ENCODE data around the gene LGALS3BP.

Gene LGALS3BP

GRCh38 chr17:79014158-79014758 lies 34.5 kb upstream of the LGALS3BP start:
- no peak for DNase-seq

- no peak for DNase-seq
Measured at GRCh38 chr17:79012563-79013134, 32.9 kb upstream of the LGALS3BP start.

GRCh38 chr17:79011451-79012147 lies 31.9 kb upstream of the LGALS3BP start:
- DNase-seq: no peak

- no peak for DNase-seq
Measured at GRCh38 chr17:79010304-79010646, 30.6 kb upstream of the LGALS3BP start.

GRCh38 chr17:79009397-79010303 lies 29.9 kb upstream of the LGALS3BP start, which contains the start of gene CANT1:
Gene CANT1, minus strand, starts transcription at chr17:79009764. Its CDS starts 12,142 bp downstream, at chr17:78997622.
- DNase-seq: peak in 13 of 14 donors; percentile 31 to 89 (median 73)

GRCh38 chr17:79008666-79009387 lies 29.1 kb upstream of the LGALS3BP start:
- DNase-seq: no peak

- no peak for DNase-seq
Measured at GRCh38 chr17:79007504-79008381, 28.0 kb upstream of the LGALS3BP start.

- DNase-seq: no peak
Measured at GRCh38 chr17:79006794-79007503, 27.2 kb upstream of the LGALS3BP start.

- DNase-seq: no peak
Measured at GRCh38 chr17:79006046-79006445, 26.3 kb upstream of the LGALS3BP start.

GRCh38 chr17:79005063-79005861 lies 25.5 kb upstream of the LGALS3BP start:
- peak in 1 of 14 donors; percentile 89 for DNase-seq

- DNase-seq: no peak
Measured at GRCh38 chr17:79003661-79004411, 24.1 kb upstream of the LGALS3BP start.

GRCh38 chr17:79002796-79003593 lies 23.3 kb upstream of the LGALS3BP start:
- DNase-seq: no peak

GRCh38 chr17:79002291-79002690 lies 22.6 kb upstream of the LGALS3BP start:
- no peak for DNase-seq

- no peak for DNase-seq
Measured at GRCh38 chr17:79001190-79002020, 21.7 kb upstream of the LGALS3BP start.

- peak in 1 of 14 donors; percentile 66 for DNase-seq
Measured at GRCh38 chr17:79000396-79001189, 20.9 kb upstream of the LGALS3BP start.

- no peak for DNase-seq
Measured at GRCh38 chr17:78999947-79000395, 20.2 kb upstream of the LGALS3BP start.

All from C1 segment of cervical spinal cord (tissue), 14 donors.